ENCODE results near the gene PUS1.
"Not testable (repeated sequence)": the region's sequence is repeated elsewhere in the genome, so short reads cannot be mapped to it uniquely, and the experiment has no call there.

Gene PUS1

GRCh38 chr12:131965073-131965472 lies 36.0 kb downstream of the PUS1 start:
- no peak for DNase-seq

GRCh38 chr12:131971226-131971625 lies 42.1 kb downstream of the PUS1 start:
- DNase-seq: no peak

- DNase-seq: no peak
Measured at GRCh38 chr12:131975228-131975627, 46.2 kb downstream of the PUS1 start.

GRCh38 chr12:131979606-131980005 lies 50.5 kb downstream of the PUS1 start:
- DNase-seq: no peak

GRCh38 chr12:131980263-131980662 lies 51.2 kb downstream of the PUS1 start:
- no peak for DNase-seq

GRCh38 chr12:131981388-131981787 lies 52.3 kb downstream of the PUS1 start:
- no peak for DNase-seq

GRCh38 chr12:131982041-131982440 lies 53.0 kb downstream of the PUS1 start:
- no peak for DNase-seq

- no peak for DNase-seq
Measured at GRCh38 chr12:131983026-131983425, 54.0 kb downstream of the PUS1 start.

- no peak for DNase-seq
Measured at GRCh38 chr12:131983554-131983953, 54.5 kb downstream of the PUS1 start.

- DNase-seq: no peak
Measured at GRCh38 chr12:131984334-131984733, 55.3 kb downstream of the PUS1 start.

GRCh38 chr12:131985510-131985875 lies 56.4 kb downstream of the PUS1 start:
- not testable (repeated sequence) for DNase-seq

- no peak for DNase-seq
Measured at GRCh38 chr12:131986361-131986760, 57.3 kb downstream of the PUS1 start.

GRCh38 chr12:131986910-131987309 lies 57.8 kb downstream of the PUS1 start:
- no peak for DNase-seq

- no peak for DNase-seq
Measured at GRCh38 chr12:131987552-131987951, 58.5 kb downstream of the PUS1 start.

- DNase-seq: no peak
Measured at GRCh38 chr12:131988054-131988796, 59.1 kb downstream of the PUS1 start.

- no peak for DNase-seq
Measured at GRCh38 chr12:131989021-131989420, 59.9 kb downstream of the PUS1 start.

GRCh38 chr12:131990066-131990979 lies 61.2 kb downstream of the PUS1 start:
- DNase-seq: no peak

GRCh38 chr12:131990980-131991305 lies 61.9 kb downstream of the PUS1 start:
- no peak for DNase-seq

- no peak for DNase-seq
Measured at GRCh38 chr12:131991816-131992430, 62.8 kb downstream of the PUS1 start.

- no peak for DNase-seq
Measured at GRCh38 chr12:131994589-131994988, 65.5 kb downstream of the PUS1 start.
